GM12801 (cell line): ENCODE results near the gene OLIG1.

Source experiments
- CTCF ChIP-seq: IDR thresholded peaks from one replicate; pipeline ENCODE4 v1.5.1; 2011; ENCODE audit warnings: control low read depth; ENCODE audit not compliant: insufficient read length; ENCODE audit errors: extremely low read depth

Gene OLIG1

GRCh38 chr21:33088384-33088783, 18.4 kb downstream of the OLIG1 start:
- TF ChIP-seq CTCF: no peak

DNA sequence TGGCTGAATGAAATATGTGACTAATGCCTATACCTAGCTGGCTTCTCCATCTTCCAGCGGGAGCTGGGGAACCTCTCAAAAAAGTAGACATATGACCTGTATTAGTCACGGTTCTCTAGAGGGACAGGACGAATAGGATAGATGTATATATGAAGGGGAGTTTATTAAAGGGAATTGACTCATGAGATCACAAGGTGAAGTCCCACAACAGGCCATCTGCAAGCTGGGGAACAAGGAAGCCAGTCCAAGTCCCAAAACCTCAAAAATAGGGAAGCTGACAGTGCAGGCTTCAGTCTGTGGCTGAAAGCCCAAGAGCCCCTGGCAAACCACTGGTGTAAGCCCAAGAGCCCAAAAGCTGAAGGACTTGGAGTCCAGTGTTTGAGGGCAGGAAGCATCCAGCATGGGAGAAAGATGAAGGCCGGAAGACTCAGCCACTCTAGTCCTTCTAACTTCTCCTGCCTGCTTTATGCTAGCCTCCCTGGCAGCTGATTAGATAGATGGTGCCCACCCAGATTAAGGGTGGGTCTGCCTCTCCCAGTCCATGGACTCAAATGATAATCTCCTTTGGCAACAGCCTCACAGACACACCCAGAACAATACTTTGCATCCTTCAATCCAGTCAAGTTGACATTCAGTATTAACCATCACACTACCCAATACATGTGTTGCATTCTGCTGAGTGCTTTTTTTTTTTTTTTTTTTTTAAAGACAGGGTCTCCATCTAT, 19.6 kb downstream of the OLIG1 start:
- TF ChIP-seq CTCF: no peak

GRCh38 chr21:33096426-33096825, 26.5 kb downstream of the OLIG1 start:
- TF ChIP-seq CTCF: no peak

GRCh38 chr21:33099131-33099530, 29.2 kb downstream of the OLIG1 start:
- no peak for TF ChIP-seq CTCF

DNA sequence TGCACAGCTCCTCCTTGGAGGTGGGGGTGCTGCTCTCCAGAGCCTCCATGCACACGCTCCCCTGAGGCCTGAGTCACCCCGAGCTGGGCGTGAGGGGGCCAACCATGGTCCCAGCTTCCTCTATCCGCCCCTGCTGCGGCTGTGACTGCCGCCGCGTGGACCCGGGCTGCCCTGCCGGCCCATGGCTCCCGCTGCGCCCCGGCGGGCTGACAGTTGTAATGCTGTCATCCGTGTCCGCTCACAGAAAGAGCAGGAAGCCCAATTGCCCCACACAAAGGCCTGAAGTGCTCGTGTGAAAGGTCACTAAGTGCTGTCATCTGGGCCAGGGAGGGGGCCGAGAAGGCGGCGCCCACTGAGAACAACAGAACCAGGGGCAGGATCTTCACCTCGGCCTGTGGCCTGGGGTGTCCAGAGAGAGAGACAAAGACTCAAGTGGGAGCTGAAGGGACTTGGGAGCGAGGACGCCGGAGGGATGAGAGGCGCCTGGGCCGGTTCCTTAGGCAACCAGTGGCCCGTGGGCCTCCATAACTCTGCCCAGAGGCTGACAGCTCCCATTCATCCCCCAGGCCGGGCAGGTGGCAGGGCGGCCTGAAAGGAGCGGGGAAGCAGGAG, 31.5 kb downstream of the OLIG1 start:
- no peak for TF ChIP-seq CTCF

DNA sequence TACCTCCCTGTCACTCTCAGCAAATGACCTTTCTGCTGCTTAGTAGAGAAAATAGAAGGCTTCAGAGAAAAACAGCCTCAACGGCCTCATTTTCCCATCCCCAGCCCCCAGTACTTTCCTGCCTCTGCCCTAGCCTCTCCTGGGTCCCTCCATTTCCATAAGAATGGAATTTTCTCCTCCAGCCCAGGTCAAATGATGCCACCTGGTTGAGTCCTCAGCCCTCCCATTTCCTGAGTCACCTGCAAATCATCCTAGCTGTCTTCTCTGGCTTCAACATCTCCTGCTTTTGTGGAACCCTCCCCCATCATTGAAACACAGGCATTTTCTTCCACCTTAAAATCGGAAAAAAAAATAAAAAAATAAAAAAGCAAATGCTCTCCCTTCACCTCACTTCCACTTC, 35.1 kb downstream of the OLIG1 start:
- TF ChIP-seq CTCF: no peak

DNA sequence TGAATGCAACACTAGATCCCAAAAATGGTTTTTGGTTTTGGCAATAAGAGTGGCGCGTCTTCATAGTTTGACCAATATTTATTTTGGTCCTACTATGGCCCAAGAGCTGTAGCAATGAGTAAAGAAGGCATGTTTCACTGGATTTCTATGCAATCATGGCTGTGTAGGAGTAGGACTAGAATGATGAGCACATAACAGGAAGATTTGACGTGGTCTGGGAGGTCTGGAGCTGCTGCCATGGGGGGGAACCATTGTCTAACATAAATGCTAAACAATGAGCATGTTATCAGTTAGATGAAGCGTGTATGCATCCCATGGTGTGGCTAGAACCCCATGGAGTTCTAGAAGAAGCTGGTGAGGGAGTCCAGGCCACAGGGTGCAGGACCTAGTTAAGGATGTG, 38.3 kb downstream of the OLIG1 start:
- TF ChIP-seq CTCF: no peak
